PC-3 (cell line): Measurements from ENCODE around the gene RTCB. TPM values are rescaled to one million over a fixed set of nuclear protein-coding genes. Genes with fewer than 3 reads are reported as not detected.
"Not testable (repeated sequence)": the region's sequence is repeated elsewhere in the genome, so short reads cannot be mapped to it uniquely, and the experiment has no call there.

Experiments used
- ATAC-seq: fragments of 200-7000 bp; cut with Tn5 transposase; 2 replicates; pipeline ENCODE4 v1.9.1; 2020; ENCODE audit warnings: mild to moderate bottlenecking, moderate library complexity
- BruUV-seq: library from RNA; stranded (reverse); fragments of 400-500 nt; replicated peaks from 2 replicates; lab custom pipeline; 2021; lab: Mats Ljungman, UMichigan
- CTCF ChIA-PET: fragments of 300-600 bp; sonication (Branson Sonifier 250); formaldehyde crosslinking; loops from one replicate; lab custom pipeline; 2022; ENCODE audit warnings: antibody characterized with exemption; lab: Charles Lee
- POLR2A ChIA-PET: fragments of 300-600 bp; sonication (Branson Sonifier 250); formaldehyde crosslinking; loops from one replicate; lab custom pipeline; 2022; ENCODE audit warnings: antibody characterized with exemption; ENCODE audit not compliant: unreplicated experiment; lab: Charles Lee
- DNase-seq: peaks from one replicate; pipeline ENCODE4 v3.0.0-alpha.2; 2015
- H2AFZ ChIP-seq: fragments of 300-600 bp; sonication (generic); 2 replicates; pipeline ENCODE4 v1.6.0; 2016; ENCODE audit warnings: antibody characterized with exemption, low read length
- H3F3A ChIP-seq: fragments of 300-600 bp; sonication (generic); one replicate; pipeline ENCODE4 v1.6.0; 2017; ENCODE audit warnings: antibody characterized with exemption, low read length, control low read depth, mild to moderate bottlenecking; ENCODE audit not compliant: unreplicated experiment
- H3K27ac ChIP-seq: fragments of 300-600 bp; sonication (generic); 2 replicates; pipeline ENCODE4 v1.5.1; 2016; ENCODE audit warnings: mild to moderate bottlenecking, low read length
- H3K27me3 ChIP-seq: fragments of 300-600 bp; sonication (generic); 2 replicates; pipeline ENCODE4 v1.6.1; 2016; ENCODE audit warnings: low read length, mixed read lengths
- H3K36me3 ChIP-seq: fragments of 300-600 bp; sonication (generic); 2 replicates; pipeline ENCODE4 v1.6.1; 2016; ENCODE audit warnings: low read depth, mixed run types, low read length, mixed read lengths
- H3K4me1 ChIP-seq: fragments of 300-600 bp; sonication (generic); 2 replicates; pipeline ENCODE4 v1.5.1; 2016; ENCODE audit warnings: low read length; ENCODE audit not compliant: insufficient read depth
- H3K4me2 ChIP-seq: fragments of 300-600 bp; sonication (generic); 2 replicates; pipeline ENCODE4 v1.6.0; 2016; ENCODE audit warnings: low read length
- H3K4me3 ChIP-seq: fragments of 300-600 bp; sonication (generic); 2 replicates; pipeline ENCODE4 v1.5.1; 2016; ENCODE audit warnings: mild to moderate bottlenecking, low read length, mixed read lengths
- H3K79me2 ChIP-seq: fragments of 300-600 bp; sonication (generic); 2 replicates; pipeline ENCODE4 v1.6.1; 2017; ENCODE audit warnings: low read length, mixed read lengths
- H3K9ac ChIP-seq: fragments of 300-600 bp; sonication (generic); 2 replicates; pipeline ENCODE4 v1.6.0; 2016; ENCODE audit warnings: mild to moderate bottlenecking, low read length
- H3K9me2 ChIP-seq: fragments of 300-600 bp; sonication (generic); replicated peaks from 2 replicates; pipeline ENCODE4 v1.6.1; 2016; ENCODE audit warnings: mixed run types, low read length, mixed read lengths
- H3K9me3 ChIP-seq: fragments of 300-600 bp; sonication (generic); 2 replicates; pipeline ENCODE4 v1.6.1; 2016; ENCODE audit warnings: low read length, mixed read lengths
- H4K20me1 ChIP-seq: fragments of 300-600 bp; sonication (generic); 2 replicates; pipeline ENCODE4 v1.6.1; 2016; ENCODE audit warnings: low read length, mixed read lengths
- CTCF ChIP-seq: fragments of 300-600 bp; sonication (generic); conservative IDR thresholded peaks from 2 replicates; pipeline ENCODE4 v1.5.1; 2017; ENCODE audit warnings: antibody characterized with exemption, low read depth, mild to moderate bottlenecking, low read length
- EZH2 ChIP-seq: fragments of 300-600 bp; sonication (generic); IDR thresholded peaks from one replicate; pipeline ENCODE4 v1.6.1; 2017; ENCODE audit warnings: antibody characterized with exemption, mild to moderate bottlenecking, low read length; ENCODE audit not compliant: unreplicated experiment
- EZH2phosphoT487 ChIP-seq: fragments of 300-600 bp; sonication (generic); IDR thresholded peaks from 2 replicates; pipeline ENCODE4 v1.6.1; 2018; ENCODE audit warnings: mild to moderate bottlenecking, antibody characterized with exemption, low read length, borderline replicate concordance
- intact Hi-C: fragments of 100-400 bp; cut with micrococcal nuclease; formaldehyde crosslinking; loops from 2 replicates; pipeline ENCODE4 v1.9.0; 2023
- total RNA-seq: library from RNA; depleted of rRNA; stranded (reverse); fragments of >200 nt; gene quantifications from 2 replicates; pipeline ENCODE4 v1.2.3, GENCODE V29; 2014

RTCB gene
- total RNA-seq, 1 experiment from 2014 or later: 146 TPM

GRCh38 chr22:32357567-32357966, 54.5 kb downstream of the RTCB start, which contains the start of gene RFPL3:
RFPL3 (plus strand) TSS chr22:32357867; CDS start chr22:32358072, 205 bp downstream.
- H3K27me3 ChIP-seq, DNase-seq, H3K9me3 ChIP-seq, CTCF ChIA-PET, H3K27ac ChIP-seq, H3K9me2 ChIP-seq, ATAC-seq, H2AFZ ChIP-seq, H3K36me3 ChIP-seq, H3K4me3 ChIP-seq, H4K20me1 ChIP-seq, intact Hi-C loops, H3K4me2 ChIP-seq, H3K4me1 ChIP-seq, H3F3A ChIP-seq, POLR2A ChIA-PET, H3K9ac ChIP-seq, H3K79me2 ChIP-seq, BruUV-seq: not testable (repeated sequence)

- no peak overlapping the region for H3K27ac ChIP-seq
- no peaks in the 10 kb centered on the region for H4K20me1 ChIP-seq
- no peak overlapping the region for H3K4me2 ChIP-seq
- CTCF ChIA-PET: no interaction called here
- POLR2A ChIA-PET: no interaction called here
- H3K9me2 ChIP-seq: no peaks in the 10 kb centered on the region
- no peaks in the 10 kb centered on the region for H3K27me3 ChIP-seq
- ATAC-seq (peak; percentile 40; the same call in 1 of the 2 replicates), DNase-seq (peak; percentile 37)
- H3K36me3 ChIP-seq: no peaks in the 10 kb centered on the region
- H3F3A ChIP-seq: no peaks in the 10 kb centered on the region
- H3K9me3 ChIP-seq: no peaks in the 10 kb centered on the region
- no peaks in the 10 kb centered on the region for H3K4me1 ChIP-seq
- no peak overlapping the region for H2AFZ ChIP-seq
- intact Hi-C loops: no loop called here
- H3K4me3 ChIP-seq: no peak overlapping the region
- BruUV-seq: no TSS peak
- H3K9ac ChIP-seq: no peak overlapping the region
- TF ChIP-seq CTCF: peak; percentile 43
- TF ChIP-seq EZH2phosphoT487: no peak
- no peaks in the 10 kb centered on the region for H3K79me2 ChIP-seq
Measured at GRCh38 chr22:32355760-32356159, 56.3 kb downstream of the RTCB start.

- no peaks in the 10 kb centered on the region for H4K20me1 ChIP-seq
- H3K4me2 ChIP-seq: no peak overlapping the region
- TF ChIP-seq CTCF: no peak
- TF ChIP-seq EZH2phosphoT487: no peak
- no peak for TF ChIP-seq EZH2
- no peaks in the 10 kb centered on the region for H3K9me3 ChIP-seq
- H3K36me3 ChIP-seq: no peaks in the 10 kb centered on the region
- no peaks in the 10 kb centered on the region for H3K79me2 ChIP-seq
- H2AFZ ChIP-seq: no peak overlapping the region
- H3K9me2 ChIP-seq: no peaks in the 10 kb centered on the region
- no peaks in the 10 kb centered on the region for H3F3A ChIP-seq
- H3K4me1 ChIP-seq: no peaks in the 10 kb centered on the region
- no peak overlapping the region for H3K9ac ChIP-seq
- POLR2A ChIA-PET: no interaction called here
- H3K4me3 ChIP-seq: no peak overlapping the region
- intact Hi-C loops: no loop called here
- BruUV-seq: no TSS peak
- H3K27ac ChIP-seq: no peak overlapping the region
- no peak for ATAC-seq
- CTCF ChIA-PET: no interaction called here
- DNase-seq: peak; percentile 49
- H3K27me3 ChIP-seq: no peaks in the 10 kb centered on the region
Measured at GRCh38 chr22:32354360-32355351, 57.4 kb downstream of the RTCB start.
